ENCODE results near the gene CREB1.

DNA sequence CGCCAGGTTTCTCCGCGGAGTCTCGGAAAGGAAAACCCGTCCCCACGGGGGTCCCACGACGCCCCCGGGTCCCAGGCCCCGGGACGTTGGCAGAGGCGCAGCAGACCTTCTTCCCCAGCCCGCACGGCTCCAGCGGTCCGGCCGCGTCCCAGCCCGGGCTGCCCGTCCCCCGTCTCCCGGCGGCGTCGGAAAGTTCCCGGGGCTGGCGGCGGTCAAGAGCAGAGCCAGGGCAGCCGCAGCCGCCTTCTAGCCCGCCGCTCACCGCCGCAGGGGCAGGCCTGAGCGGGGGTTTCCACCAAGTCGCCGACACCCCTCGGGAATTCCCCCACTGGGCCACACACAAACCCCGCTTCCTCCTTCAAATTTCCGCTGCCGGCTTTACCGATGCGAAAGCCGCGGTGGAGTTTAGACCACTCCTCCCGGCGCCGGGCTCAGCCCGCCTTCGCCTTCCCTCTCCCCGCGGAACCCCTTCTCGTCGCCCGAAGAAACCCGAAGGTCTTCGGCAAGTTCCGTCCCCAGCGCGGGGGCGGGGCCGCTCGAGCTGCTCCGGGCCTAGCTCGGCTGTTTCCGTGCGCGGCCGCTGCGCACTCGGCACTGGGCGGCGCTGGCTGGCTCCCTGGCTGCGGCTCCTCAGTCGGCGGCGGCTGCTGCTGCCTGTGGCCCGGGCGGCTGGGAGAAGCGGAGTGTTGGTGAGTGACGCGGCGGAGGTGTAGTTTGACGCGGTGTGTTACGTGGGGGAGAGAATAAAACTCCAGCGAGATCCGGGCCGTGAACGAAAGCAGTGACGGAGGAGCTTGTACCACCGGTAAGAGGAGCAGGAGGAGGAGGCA, at the start of gene CREB1:
- TF ChIP-seq POLR2A (IDR thresholded peaks at IDR 0.05; ENCODE audit: low read depth, low read length), result peak; percentile 74
- peak; percentile 72 for TF ChIP-seq POLR2AphosphoS5 (IDR thresholded peaks at IDR 0.05; ENCODE audit: low read depth, low read length)
- peak; percentile 83 for TF ChIP-seq TAF1 (IDR thresholded peaks at IDR 0.05; ENCODE audit: borderline replicate concordance, low read depth, low read length)
